GM19397 (cell line): ENCODE data around the gene OLFML1.

ENCODE experiments used
- ATAC-seq: cut with Tn5 transposase; IDR thresholded peaks from one replicate; pipeline ENCODE4 v1.9.1; 2021; ENCODE audit warnings: mild to moderate bottlenecking, moderate library complexity; ENCODE audit not compliant: unreplicated experiment

OLFML1 gene

GRCh38 chr11:7485186-7486097 is at the start of gene OLFML1:
TSS of gene OLFML1 (plus strand) at chr11:7485506. CDS start at chr11:7485876, 370 bp downstream.
- ATAC-seq = no peak

GRCh38 chr11:7436146-7436545 is 49.2 kb upstream of the OLFML1 start:
- ATAC-seq = no peak

- no peak for ATAC-seq
Measured at GRCh38 chr11:7436657-7437056, 48.6 kb upstream of the OLFML1 start.

- ATAC-seq = no peak
Measured at GRCh38 chr11:7437696-7438095, 47.6 kb upstream of the OLFML1 start.

GRCh38 chr11:7439746-7440320 is 45.5 kb upstream of the OLFML1 start:
- no peak for ATAC-seq

GRCh38 chr11:7442588-7443215 is 42.6 kb upstream of the OLFML1 start:
- peak; percentile 89 for ATAC-seq

- no peak for ATAC-seq
Measured at GRCh38 chr11:7444091-7444981, 41.0 kb upstream of the OLFML1 start.

- ATAC-seq = no peak
Measured at GRCh38 chr11:7445564-7445963, 39.7 kb upstream of the OLFML1 start.

GRCh38 chr11:7448201-7448600 is 37.1 kb upstream of the OLFML1 start:
- no peak for ATAC-seq

- ATAC-seq = no peak
Measured at GRCh38 chr11:7449211-7449840, 36.0 kb upstream of the OLFML1 start.

- no peak for ATAC-seq
Measured at GRCh38 chr11:7449841-7450214, 35.5 kb upstream of the OLFML1 start.

- ATAC-seq = no peak
Measured at GRCh38 chr11:7450836-7451235, 34.5 kb upstream of the OLFML1 start.

GRCh38 chr11:7451520-7451919 is 33.8 kb upstream of the OLFML1 start:
- no peak for ATAC-seq

- no peak for ATAC-seq
Measured at GRCh38 chr11:7451952-7452494, 33.3 kb upstream of the OLFML1 start.

- no peak for ATAC-seq
Measured at GRCh38 chr11:7454854-7455253, 30.5 kb upstream of the OLFML1 start.

- no peak for ATAC-seq
Measured at GRCh38 chr11:7457211-7457610, 28.1 kb upstream of the OLFML1 start.

GRCh38 chr11:7462706-7463105 is 22.6 kb upstream of the OLFML1 start:
- no peak for ATAC-seq

- peak; percentile 65 for ATAC-seq
Measured at GRCh38 chr11:7467652-7468051, 17.7 kb upstream of the OLFML1 start.

GRCh38 chr11:7469351-7469865 is 15.9 kb upstream of the OLFML1 start:
- no peak for ATAC-seq

GRCh38 chr11:7471071-7471470 is 14.2 kb upstream of the OLFML1 start:
- ATAC-seq = no peak
